GM12873 (cell line): ENCODE data around the gene ZNF407.

Experiments used
- TF ChIP-seq, protein P1 (sequence below): IDR thresholded peaks from 2 replicates; pipeline ENCODE4 v1.5.1; 2012; ENCODE audit warnings: low read depth, mild to moderate bottlenecking, moderate library complexity, low read length, control low read depth; ENCODE audit not compliant: insufficient read depth; ENCODE audit errors: missing control alignments

The ZNF407 gene

GRCh38 chr18:75105551-75106254 lies 508.0 kb downstream of the ZNF407 start:
- TF ChIP-seq, protein P1, sequence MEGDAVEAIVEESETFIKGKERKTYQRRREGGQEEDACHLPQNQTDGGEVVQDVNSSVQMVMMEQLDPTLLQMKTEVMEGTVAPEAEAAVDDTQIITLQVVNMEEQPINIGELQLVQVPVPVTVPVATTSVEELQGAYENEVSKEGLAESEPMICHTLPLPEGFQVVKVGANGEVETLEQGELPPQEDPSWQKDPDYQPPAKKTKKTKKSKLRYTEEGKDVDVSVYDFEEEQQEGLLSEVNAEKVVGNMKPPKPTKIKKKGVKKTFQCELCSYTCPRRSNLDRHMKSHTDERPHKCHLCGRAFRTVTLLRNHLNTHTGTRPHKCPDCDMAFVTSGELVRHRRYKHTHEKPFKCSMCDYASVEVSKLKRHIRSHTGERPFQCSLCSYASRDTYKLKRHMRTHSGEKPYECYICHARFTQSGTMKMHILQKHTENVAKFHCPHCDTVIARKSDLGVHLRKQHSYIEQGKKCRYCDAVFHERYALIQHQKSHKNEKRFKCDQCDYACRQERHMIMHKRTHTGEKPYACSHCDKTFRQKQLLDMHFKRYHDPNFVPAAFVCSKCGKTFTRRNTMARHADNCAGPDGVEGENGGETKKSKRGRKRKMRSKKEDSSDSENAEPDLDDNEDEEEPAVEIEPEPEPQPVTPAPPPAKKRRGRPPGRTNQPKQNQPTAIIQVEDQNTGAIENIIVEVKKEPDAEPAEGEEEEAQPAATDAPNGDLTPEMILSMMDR: no peak

GRCh38 chr18:75106746-75107145 lies 509.1 kb downstream of the ZNF407 start:
- TF ChIP-seq, protein P1: no peak

DNA sequence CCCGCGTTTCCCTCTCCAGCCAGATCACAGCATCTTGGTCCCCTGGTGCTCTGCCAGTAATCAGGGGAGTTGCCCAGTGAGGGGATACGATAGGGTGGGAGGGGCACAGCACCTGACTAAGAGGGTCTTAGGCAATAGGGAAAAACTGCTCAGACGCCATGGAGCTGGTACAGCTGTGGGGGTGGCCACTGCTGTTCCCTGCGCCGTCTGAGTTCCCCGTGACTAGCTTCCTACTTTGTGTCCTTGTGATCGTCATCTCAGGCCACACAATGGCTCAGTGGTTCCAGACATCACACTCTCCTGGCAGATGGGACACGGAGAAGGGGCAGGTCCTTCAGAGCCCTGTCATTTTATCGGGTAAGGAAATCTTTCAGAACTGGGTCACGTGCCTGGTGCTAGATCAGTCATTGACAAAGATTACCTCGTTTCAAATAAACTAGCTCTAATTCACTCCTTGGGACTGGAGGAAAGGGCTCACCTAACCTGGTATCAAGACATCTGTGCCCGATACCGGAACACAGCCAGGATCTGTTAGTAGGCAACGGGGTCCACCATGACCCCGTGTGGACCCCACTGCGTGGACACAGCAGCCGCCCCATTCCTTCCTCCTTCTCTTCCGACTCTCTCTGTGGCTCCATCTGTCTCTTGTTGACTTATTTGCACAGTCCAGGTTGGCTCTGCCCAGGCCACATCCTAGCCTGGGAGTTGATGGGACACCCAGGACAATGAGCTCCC lies 509.7 kb downstream of the ZNF407 start:
- TF ChIP-seq, protein P1: no peak

DNA sequence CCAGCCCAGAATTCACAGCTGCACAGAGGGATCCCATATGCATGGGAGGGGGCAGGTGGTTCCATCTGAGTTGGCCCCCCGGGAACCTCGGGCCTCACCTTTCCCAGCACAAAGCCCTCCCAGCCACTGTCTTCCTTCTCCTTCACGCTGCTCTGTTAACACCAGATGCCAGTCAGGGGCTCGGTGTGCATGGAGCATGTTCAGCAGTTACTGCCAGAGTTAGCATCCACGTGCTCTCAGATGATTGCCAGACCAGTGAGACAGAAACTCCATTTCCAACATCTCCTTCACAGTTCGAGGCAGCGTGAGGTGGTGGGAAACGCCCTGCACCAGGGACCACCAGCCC lies 510.2 kb downstream of the ZNF407 start:
- TF ChIP-seq, protein P1: no peak

DNA sequence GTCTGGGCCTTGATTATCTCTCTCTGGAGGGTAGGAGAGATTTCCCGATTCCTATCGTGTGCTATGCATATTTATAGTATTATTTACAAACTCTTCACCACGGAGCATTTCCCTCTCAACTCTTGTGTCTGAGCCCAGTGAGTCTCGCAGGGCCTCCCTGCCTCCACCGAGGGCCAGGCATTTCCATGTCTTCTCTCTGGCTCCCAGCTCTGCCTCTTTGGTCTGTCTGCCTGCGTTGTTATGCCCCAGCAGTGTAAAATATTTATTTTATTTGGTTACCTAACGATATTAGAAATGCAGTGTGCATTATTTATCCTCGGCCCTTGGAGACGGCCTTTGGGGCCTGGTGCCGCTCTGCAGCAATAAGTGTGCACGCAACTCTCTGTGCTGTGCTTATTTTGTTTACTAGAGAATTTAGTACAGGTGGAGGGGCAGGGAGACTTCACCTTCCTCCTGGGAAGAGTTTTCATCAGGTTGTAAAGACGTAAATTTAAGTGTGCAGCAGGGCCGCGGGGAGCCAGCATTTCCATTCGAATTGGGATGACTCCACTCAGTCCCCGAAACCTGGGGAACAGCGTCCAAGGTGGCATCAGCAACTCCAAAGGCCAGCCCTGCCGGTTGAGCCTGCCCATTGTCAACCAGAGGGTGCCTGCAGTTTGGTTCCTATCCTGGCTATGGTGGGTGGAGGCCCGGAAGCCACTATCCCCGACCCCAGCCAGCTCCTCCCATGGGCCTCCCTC lies 511.1 kb downstream of the ZNF407 start:
- TF ChIP-seq, protein P1: no peak

DNA sequence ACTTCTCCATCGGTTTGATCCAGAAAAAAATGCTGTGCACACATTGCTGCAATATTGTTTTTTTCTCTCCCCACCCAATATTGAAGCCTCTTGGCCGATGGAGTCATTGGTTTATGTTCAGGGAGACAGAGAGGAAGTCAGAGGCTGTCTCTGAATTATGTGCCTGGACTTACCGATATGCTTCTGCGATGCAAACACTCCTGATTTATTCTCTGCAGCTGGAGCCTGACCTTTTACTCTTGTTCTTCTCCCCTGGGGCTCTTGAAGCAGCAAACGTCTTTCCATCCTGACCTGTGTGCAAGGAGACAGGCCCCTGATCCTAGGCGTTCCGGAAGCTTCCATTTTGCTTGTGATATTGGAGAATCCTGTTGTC lies 511.6 kb downstream of the ZNF407 start:
- TF ChIP-seq, protein P1: no peak

GRCh38 chr18:75109819-75110218 lies 512.1 kb downstream of the ZNF407 start:
- TF ChIP-seq, protein P1: no peak
